Inflammatory macrophage treated with lipopolysaccharide for 4 hours (primary cell): Measurements from ENCODE around the gene CIAO3.
"Not testable (repeated sequence)": the region's sequence is repeated elsewhere in the genome, so short reads cannot be mapped to it uniquely, and the experiment has no call there.

Experiments
- DNase-seq: peaks from one replicate; pipeline ENCODE4 v3.0.0-alpha.2; 2020

Gene CIAO3

DNA sequence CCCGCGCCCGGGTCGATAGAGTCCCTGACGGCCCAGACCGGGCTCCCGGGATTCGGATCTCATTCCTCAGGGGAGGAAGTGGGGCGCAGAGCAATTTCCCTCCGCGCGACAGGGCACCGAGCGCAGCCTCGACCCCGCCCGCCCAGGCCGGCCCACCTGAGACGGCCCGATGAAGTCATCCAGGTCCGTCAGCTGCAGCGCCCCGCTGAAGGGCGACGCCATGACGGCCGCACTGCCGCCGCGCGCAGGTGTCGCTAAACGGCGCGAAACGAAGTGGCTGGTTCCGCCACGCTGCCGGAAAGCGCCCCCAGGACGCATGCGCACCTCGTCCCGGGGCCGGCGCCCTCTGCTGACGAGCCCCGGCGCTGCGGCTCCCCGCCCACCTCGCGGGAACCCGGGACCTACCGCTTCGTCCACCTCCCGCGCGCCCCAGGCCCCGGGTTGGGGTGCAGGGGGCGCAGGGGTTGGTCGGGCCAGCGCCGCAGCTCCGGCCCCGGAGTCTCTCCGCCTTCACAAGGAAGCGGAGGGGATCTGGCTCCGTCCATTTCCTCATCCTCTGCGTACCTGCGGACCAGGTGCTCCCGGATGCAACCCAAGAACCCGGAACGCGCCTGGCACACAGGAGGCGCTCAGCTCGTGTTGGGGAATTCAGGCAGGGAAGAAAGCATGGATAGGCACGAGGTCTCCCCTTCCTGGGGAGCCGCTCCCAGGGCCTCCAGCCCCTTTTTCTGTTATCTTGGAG, at the start of gene CIAO3:
Gene CIAO3 (minus strand): TSS at position 234 of the 742 bp plus-strand sequence. CDS start 12 bp downstream, at position 222.
- peak; percentile 85 for DNase-seq

DNA sequence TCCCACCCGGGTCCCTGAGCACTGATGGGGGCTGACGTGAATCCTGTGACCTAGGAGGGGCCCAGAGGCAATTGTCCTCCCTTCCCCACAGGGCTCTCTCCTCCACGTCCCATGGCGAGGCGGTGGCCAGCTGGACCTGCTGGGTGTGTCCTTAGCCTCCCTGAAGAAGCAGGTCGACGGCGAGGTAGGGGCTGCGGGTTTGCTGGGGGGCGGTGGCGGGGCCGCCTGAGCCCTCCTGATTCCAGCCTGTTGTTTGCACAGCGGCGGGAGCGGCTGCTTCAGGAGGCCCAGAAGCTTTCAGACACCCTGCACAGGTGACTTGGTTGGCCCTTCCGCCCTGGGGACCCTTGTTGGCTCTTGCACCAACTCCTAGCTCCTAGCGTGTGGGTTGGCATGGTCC, 49.3 kb upstream of the CIAO3 start:
- DNase-seq = no peak

DNA sequence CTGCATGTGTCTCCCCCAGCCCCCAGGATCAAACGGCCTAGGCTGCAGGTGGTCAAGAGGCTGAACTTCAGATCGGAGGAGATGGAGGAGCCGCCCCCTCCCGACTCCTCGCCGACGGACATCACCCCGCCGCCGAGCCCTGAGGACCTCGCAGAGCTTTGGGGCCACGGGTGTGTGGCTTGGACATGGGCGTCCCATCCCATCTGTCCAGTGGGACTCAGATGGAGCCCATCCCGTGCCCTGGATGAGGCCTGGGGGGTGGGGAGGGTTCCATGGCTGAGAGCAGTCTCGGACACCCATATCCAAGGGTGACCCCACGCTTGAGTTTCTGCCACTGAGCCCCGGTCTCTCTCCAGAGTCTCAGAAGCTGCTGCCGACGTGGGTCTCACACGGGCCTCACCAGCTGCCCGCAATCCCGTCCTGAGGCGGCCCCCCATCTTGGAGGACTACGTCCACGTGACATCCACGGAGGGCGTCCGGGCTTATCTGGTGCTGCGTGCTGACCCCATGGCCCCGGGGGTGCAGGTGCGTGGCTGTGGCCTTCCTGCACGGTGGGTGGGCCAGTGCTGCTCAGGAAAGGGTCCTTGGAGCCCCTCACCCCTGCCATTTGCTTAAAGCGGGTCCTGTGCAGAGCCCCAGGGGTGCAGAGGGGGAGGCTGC, 48.5 kb upstream of the CIAO3 start:
- no peak for DNase-seq

- DNase-seq = peak; percentile 93
Measured at GRCh38 chr16:788399-789126, 47.8 kb upstream of the CIAO3 start, which contains the start of gene CHTF18. CHTF18 (plus strand) TSS chr16:788620; CDS start chr16:788685, 65 bp downstream.

DNA sequence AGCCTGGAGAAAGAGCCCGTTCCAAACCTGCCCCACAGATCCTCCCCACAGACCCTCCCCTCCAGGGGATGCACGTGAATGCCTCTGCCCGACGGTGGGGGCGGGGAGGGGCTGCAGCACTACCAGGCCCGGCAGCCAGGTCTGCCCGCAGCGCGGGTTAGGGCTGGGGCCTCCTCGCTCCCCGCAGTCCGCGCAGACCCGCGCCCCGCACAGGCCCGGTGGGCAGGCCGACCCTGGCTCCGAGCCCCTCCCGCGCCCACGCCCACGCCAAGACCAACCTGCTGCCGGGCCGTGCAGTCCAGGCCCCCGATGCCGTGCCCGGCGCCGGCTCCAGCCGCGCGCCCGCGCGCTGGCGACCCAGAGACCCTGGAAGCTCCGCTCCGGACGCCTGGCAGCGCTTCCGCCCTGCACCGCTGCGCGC, 47.2 kb upstream of the CIAO3 start, which contains the start of gene RPUSD1:
Gene RPUSD1 (minus strand): TSS at position 404 of the 421 bp plus-strand sequence. CDS start 644 bp downstream, outside the sequence.
- no peak for DNase-seq

- no peak for DNase-seq
Measured at GRCh38 chr16:787321-787966, 46.6 kb upstream of the CIAO3 start.

GRCh38 chr16:785563-786535, 45.1 kb upstream of the CIAO3 start:
- DNase-seq = peak; percentile 61

- no peak for DNase-seq
Measured at GRCh38 chr16:784431-784830, 43.6 kb upstream of the CIAO3 start.

DNA sequence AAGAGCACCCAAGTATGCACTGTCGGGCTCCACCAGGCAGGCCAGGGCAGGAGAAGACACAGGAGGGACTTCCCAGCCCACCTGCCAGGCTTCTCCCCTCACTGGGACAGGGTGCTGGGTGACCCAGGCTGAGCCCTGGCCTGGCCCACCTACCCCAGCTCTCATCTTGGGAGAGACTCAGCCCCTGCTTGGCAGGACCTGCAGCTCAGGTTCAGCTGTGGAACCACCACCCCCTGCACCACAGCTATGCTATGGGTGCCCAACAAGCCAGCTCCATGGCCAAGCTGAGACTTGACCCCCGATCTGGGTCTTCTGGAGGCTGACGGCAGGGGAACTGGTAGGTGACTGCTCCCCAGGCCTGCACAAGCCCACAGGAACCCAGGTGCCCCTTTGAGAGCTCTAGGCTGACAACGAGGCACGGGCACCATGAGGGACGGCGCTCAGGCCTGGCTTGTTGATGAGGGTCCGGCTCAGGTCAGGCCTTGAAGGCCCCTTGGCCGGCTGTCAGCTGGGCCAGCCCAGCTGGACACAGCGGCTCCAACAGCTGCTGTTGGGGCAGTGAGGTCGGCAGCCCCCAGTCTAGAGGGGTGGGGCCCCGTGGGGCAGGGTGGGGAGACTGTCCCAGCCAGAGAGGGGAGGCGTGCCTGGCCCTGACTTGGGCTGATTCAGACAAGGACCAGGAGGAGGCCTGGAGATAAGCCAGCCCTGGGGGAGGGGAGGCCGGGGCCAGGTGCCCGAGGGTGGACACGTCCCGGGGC, 42.8 kb upstream of the CIAO3 start:
- no peak for DNase-seq

- no peak for DNase-seq
Measured at GRCh38 chr16:782766-783403, 42.1 kb upstream of the CIAO3 start.

GRCh38 chr16:782258-782657, 41.5 kb upstream of the CIAO3 start:
- DNase-seq = no peak

GRCh38 chr16:781346-782010, 40.7 kb upstream of the CIAO3 start:
- no peak for DNase-seq

DNA sequence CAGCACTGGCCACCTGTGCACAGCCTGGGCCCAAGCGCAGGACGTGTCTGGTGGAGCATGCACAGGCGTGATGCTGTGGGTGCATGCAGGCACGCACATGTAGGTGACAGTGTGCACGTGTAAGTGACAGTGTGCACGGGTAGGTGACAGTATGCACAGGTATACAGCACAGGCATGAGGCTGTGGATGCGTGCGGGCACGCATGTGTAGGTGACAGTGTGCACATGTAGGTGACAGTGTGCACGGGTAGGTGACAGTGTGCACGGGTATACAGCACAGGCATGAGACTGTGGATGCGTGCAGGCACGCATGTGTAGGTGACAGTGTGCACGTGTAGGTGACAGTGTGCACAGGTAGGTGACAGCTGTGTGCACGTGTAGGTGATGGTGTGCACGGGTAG, 39.5 kb upstream of the CIAO3 start:
- DNase-seq = no peak

- DNase-seq = no peak
Measured at GRCh38 chr16:779561-779960, 38.8 kb upstream of the CIAO3 start.

- no peak for DNase-seq
Measured at GRCh38 chr16:778909-779527, 38.2 kb upstream of the CIAO3 start.

- no peak for DNase-seq
Measured at GRCh38 chr16:778447-778846, 37.6 kb upstream of the CIAO3 start.

- no peak for DNase-seq
Measured at GRCh38 chr16:777826-778225, 37.0 kb upstream of the CIAO3 start.

DNA sequence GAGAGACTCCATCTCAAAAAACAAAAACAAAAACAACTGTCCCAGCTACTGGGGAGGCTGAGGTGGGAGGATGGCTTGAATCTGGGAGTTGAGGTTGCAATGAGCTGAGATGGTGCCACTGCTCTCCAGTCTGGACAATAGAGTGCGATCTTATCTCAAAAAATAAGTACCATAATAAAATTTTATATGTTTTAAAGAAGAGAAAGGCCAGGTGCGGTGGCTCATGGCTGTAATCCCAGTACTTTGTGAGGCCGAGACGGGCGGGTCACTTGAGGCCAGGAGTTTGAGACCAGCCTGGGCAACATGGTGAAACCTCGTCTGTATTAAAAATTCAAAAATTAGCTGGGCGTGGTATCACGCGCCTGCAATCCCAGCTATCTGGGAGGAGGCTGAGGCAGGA, 36.0 kb upstream of the CIAO3 start:
- DNase-seq = no peak

- not testable (repeated sequence) for DNase-seq
Measured at GRCh38 chr16:776298-776697, 35.5 kb upstream of the CIAO3 start.
